Smooth muscle cell (in vitro differentiated cells): ENCODE measurements around the gene NPAS3. TPM values are rescaled to one million over a fixed set of nuclear protein-coding genes. Genes with fewer than 3 reads are reported as not detected.

Experiments used
- DNase-seq: peaks from one replicate; lab custom pipeline; 2025; ENCODE audit not compliant: unreplicated experiment; lab: John Stamatoyannopoulos, UW
- H2AFZ ChIP-seq: fragments of 200-600 bp; sonication (generic); 2 replicates; pipeline ENCODE4 v1.6.0; 2016; ENCODE audit warnings: antibody characterized with exemption, low read depth, mild to moderate bottlenecking
- H3F3A ChIP-seq: fragments of 200-600 bp; sonication (generic); 2 replicates; pipeline ENCODE4 v1.6.0; 2017; ENCODE audit warnings: antibody characterized with exemption, low read depth
- H3K27ac ChIP-seq: fragments of 200-600 bp; sonication (generic); 2 replicates; pipeline ENCODE4 v1.5.1; 2016; ENCODE audit warnings: low read depth, mild to moderate bottlenecking
- H3K27me3 ChIP-seq: fragments of 200-600 bp; sonication (generic); 2 replicates; pipeline ENCODE4 v1.6.1; 2016; ENCODE audit warnings: low read depth, mild to moderate bottlenecking
- H3K36me3 ChIP-seq: fragments of 200-600 bp; sonication (generic); 2 replicates; pipeline ENCODE4 v1.5.1; 2016; ENCODE audit warnings: low read depth
- H3K4me1 ChIP-seq: fragments of 200-600 bp; sonication (generic); 2 replicates; pipeline ENCODE4 v1.5.1; 2016; ENCODE audit warnings: low read depth
- H3K4me2 ChIP-seq: fragments of 200-600 bp; sonication (generic); 2 replicates; pipeline ENCODE4 v1.6.0; 2016; ENCODE audit warnings: mild to moderate bottlenecking
- H3K4me3 ChIP-seq: fragments of 200-600 bp; sonication (generic); 2 replicates; pipeline ENCODE4 v1.5.1; 2016; ENCODE audit warnings: mild to moderate bottlenecking
- H3K79me2 ChIP-seq: fragments of 200-600 bp; sonication (generic); 2 replicates; pipeline ENCODE4 v1.6.0; 2016; ENCODE audit warnings: low read depth, mild to moderate bottlenecking
- H3K9ac ChIP-seq: fragments of 200-600 bp; sonication (generic); 2 replicates; pipeline ENCODE4 v1.6.0; 2016; ENCODE audit warnings: low read depth
- H3K9me3 ChIP-seq: fragments of 200-600 bp; sonication (generic); replicated peaks from 2 replicates; pipeline ENCODE4 v1.5.1; 2016; ENCODE audit warnings: low read depth
- H4K20me1 ChIP-seq: fragments of 200-600 bp; sonication (generic); 2 replicates; pipeline ENCODE4 v1.6.0; 2016; ENCODE audit warnings: low read depth
- WGBS: methylation state at CpG from one replicate; pipeline ENCODE4 v1.1.7; 2016; ENCODE audit warnings: low lambda C conversion rate; 5-methylcytosine and 5-hydroxymethylcytosine counted together
- polyA plus RNA-seq: library from polyadenylated mRNA; unstranded; fragments of >200 nt; fragmentation: Nextera tagmentation; extraction: Ambion mirVana; gene quantifications from 2 replicates; pipeline ENCODE4 v1.2.1, GENCODE V29; 2016
- total RNA-seq: library from RNA; depleted of rRNA; stranded (reverse); fragments of >200 nt; gene quantifications from 2 replicates; pipeline ENCODE4 v1.2.3, GENCODE V29; 2014
- TF ChIP-seq, protein P1 (sequence below): fragments of 200-600 bp; sonication (generic); IDR thresholded peaks from 2 replicates; pipeline ENCODE4 v1.5.1; 2017; ENCODE audit warnings: borderline replicate concordance, mild to moderate bottlenecking, antibody characterized with exemption; ENCODE audit not compliant: insufficient read depth, poor library complexity, severe bottlenecking

Gene NPAS3
- total and polyA plus RNA-seq, 2 experiments from 2014 or later, result 0.79 to 2.0 TPM

GRCh38 chr14:33563191-33563900 lies 624.7 kb downstream of the NPAS3 start:
- no peaks in the 10 kb centered on the region for H3K9me3 ChIP-seq
- no peaks in the 10 kb centered on the region for H3K27me3 ChIP-seq
- TF ChIP-seq, protein P1, sequence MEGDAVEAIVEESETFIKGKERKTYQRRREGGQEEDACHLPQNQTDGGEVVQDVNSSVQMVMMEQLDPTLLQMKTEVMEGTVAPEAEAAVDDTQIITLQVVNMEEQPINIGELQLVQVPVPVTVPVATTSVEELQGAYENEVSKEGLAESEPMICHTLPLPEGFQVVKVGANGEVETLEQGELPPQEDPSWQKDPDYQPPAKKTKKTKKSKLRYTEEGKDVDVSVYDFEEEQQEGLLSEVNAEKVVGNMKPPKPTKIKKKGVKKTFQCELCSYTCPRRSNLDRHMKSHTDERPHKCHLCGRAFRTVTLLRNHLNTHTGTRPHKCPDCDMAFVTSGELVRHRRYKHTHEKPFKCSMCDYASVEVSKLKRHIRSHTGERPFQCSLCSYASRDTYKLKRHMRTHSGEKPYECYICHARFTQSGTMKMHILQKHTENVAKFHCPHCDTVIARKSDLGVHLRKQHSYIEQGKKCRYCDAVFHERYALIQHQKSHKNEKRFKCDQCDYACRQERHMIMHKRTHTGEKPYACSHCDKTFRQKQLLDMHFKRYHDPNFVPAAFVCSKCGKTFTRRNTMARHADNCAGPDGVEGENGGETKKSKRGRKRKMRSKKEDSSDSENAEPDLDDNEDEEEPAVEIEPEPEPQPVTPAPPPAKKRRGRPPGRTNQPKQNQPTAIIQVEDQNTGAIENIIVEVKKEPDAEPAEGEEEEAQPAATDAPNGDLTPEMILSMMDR, result no peak
- no peak overlapping the region for H3K9ac ChIP-seq
- H3K79me2 ChIP-seq, result no peaks in the 10 kb centered on the region
- no peak overlapping the region for H2AFZ ChIP-seq
- no peak overlapping the region for H3K27ac ChIP-seq
- no peaks in the 10 kb centered on the region for H3F3A ChIP-seq
- H3K4me2 ChIP-seq, result no peak overlapping the region
- H3K36me3 ChIP-seq, result no peaks in the 10 kb centered on the region
- DNase-seq, result no peak
- 91% methylated on average over 2 of the region's 2 CpGs for WGBS
- H4K20me1 ChIP-seq, result no peaks in the 10 kb centered on the region
- H3K4me3 ChIP-seq, result no peak overlapping the region
- peaks cover 15% of the 10 kb centered on the region for H3K4me1 ChIP-seq

GRCh38 chr14:33563901-33564197 lies 625.2 kb downstream of the NPAS3 start:
- Histone ChIP-seq H2AFZ (no peak overlapping the region), H3K9ac (no peak overlapping the region), H3K4me2 (no peak overlapping the region), H3K9me3 (no peaks in the 10 kb centered on the region), H4K20me1 (no peaks in the 10 kb centered on the region), H3K36me3 (no peaks in the 10 kb centered on the region), H3K4me1 (peaks cover 20% of the 10 kb centered on the region), H3K79me2 (no peaks in the 10 kb centered on the region), H3F3A (no peaks in the 10 kb centered on the region), H3K4me3 (no peak overlapping the region), H3K27me3 (no peaks in the 10 kb centered on the region), H3K27ac (peak overlapping the region; percentile 48)
- no peak for DNase-seq
- TF ChIP-seq, protein P1, result no peak
- WGBS, result 91% methylated on average over 1 of the region's 1 CpG

GRCh38 chr14:33564774-33565630 lies 626.3 kb downstream of the NPAS3 start:
- no peak overlapping the region for H3K9ac ChIP-seq

More at GRCh38 chr14:33564774-33565630, 626.3 kb downstream of the NPAS3 start:
- Histone ChIP-seq H3F3A (no peaks in the 10 kb centered on the region), H4K20me1 (no peaks in the 10 kb centered on the region), H3K79me2 (no peaks in the 10 kb centered on the region), H3K9me3 (no peaks in the 10 kb centered on the region), H3K4me3 (no peak overlapping the region), H3K27ac (peak overlapping the region; percentile 48), H3K4me2 (peak overlapping the region; percentile 2), H3K4me1 (peaks cover 24% of the 10 kb centered on the region), H2AFZ (no peak overlapping the region), H3K27me3 (no peaks in the 10 kb centered on the region), H3K36me3 (no peaks in the 10 kb centered on the region)
- DNase-seq, result no peak
- TF ChIP-seq, protein P1, result no peak
- 54% methylated on average over 3 of the region's 3 CpGs for WGBS
